Esophagus muscularis mucosa (tissue), 4 donors: ENCODE data around the gene STX3. TPM values are rescaled to one million over a fixed set of nuclear protein-coding genes. Genes with fewer than 3 reads are reported as not detected.
A peak's percentile ranks its signal among the peaks of the same experiment; 100 is the strongest.

Experiments used
- DNase-seq: peaks from one replicate; pipeline ENCODE4 v3.0.0-alpha.2; 2017; ENCODE audit errors: extremely low spot score
- H3K27ac ChIP-seq, 4 donors: fragments of 200-600 bp; sonication (generic); replicated peaks in 1 of 4; 1 replicate in 3 of 4; 2 replicates in 1 of 4; pipeline ENCODE4 v1.5.1; 2016 to 2019; ENCODE audit warnings: mild to moderate bottlenecking in 1 of 4
- H3K27me3 ChIP-seq, 4 donors: fragments of 200-600 bp; sonication (generic); one replicate each; pipeline versions ENCODE4 v1.5.1 to v1.6.0; 2016 to 2019
- H3K36me3 ChIP-seq, 4 donors: fragments of 200-600 bp; sonication (generic); one replicate each; pipeline ENCODE4 v1.5.1; 2016 to 2019
- H3K4me1 ChIP-seq, 4 donors: fragments of 200-600 bp; sonication (generic); one replicate each; pipeline ENCODE4 v1.5.1; 2016 to 2019
- H3K4me3 ChIP-seq, 4 donors: fragments of 200-600 bp; sonication (generic); 1 replicate in 2 of 4; 2 replicates in 2 of 4; pipeline ENCODE4 v1.5.1; 2016 to 2019; ENCODE audit warnings: mild to moderate bottlenecking in 4 of 4, moderate library complexity in 1 of 4
- H3K9me3 ChIP-seq, 4 donors: fragments of 200-600 bp; sonication (generic); 1 replicate in 3 of 4; 2 replicates in 1 of 4; pipeline ENCODE4 v1.5.1; 2016 to 2019
- EP300 ChIP-seq: sonication (generic); formaldehyde crosslinking; IDR thresholded peaks from one replicate; pipeline ENCODE4 v1.6.1; 2017; ENCODE audit warnings: antibody characterized with exemption
- POLR2A ChIP-seq: fragments of 450-650 bp; IDR thresholded peaks from one replicate; pipeline ENCODE4 v1.6.1; 2017; ENCODE audit warnings: antibody characterized with exemption, moderate library complexity, mild to moderate bottlenecking, low read depth
- POLR2AphosphoS5 ChIP-seq, 2 donors: sonication (generic); formaldehyde crosslinking; IDR thresholded peaks; one replicate each; pipeline ENCODE4 v1.6.1; 2017; ENCODE audit warnings: antibody characterized with exemption in 2 of 2
- WGBS: methylation state at CpG from one replicate; pipeline ENCODE4 v1.1.5; 2018; 5-methylcytosine and 5-hydroxymethylcytosine counted together
- intact Hi-C: fragments of 100-400 bp; cut with DNase I; formaldehyde crosslinking; loops from one replicate; pipeline ENCODE4 v1.15.1; 2023
- total RNA-seq, 4 donors: library from RNA; depleted of rRNA; stranded (reverse); fragments of >200 nt; gene quantifications; one replicate each; pipeline versions ENCODE4 v1.1.0 to v1.2.1, GENCODE V29; 2016
- TF ChIP-seq, protein P1 (sequence below), 3 experiments: fragments of 200-600 bp in 2 of 3; fragments of 450-650 bp in 1 of 3; sonication (generic) in 2 of 3; IDR thresholded peaks; one replicate each; pipeline ENCODE4 v1.5.1; 2017 to 2019; ENCODE audit warnings: antibody characterized with exemption in 3 of 3, mild to moderate bottlenecking in 2 of 3, moderate library complexity in 1 of 3

The STX3 gene
- total RNA-seq, 4 donors from 2014 or later, result 16.3 to 24.0 (median 22.3) TPM

DNA sequence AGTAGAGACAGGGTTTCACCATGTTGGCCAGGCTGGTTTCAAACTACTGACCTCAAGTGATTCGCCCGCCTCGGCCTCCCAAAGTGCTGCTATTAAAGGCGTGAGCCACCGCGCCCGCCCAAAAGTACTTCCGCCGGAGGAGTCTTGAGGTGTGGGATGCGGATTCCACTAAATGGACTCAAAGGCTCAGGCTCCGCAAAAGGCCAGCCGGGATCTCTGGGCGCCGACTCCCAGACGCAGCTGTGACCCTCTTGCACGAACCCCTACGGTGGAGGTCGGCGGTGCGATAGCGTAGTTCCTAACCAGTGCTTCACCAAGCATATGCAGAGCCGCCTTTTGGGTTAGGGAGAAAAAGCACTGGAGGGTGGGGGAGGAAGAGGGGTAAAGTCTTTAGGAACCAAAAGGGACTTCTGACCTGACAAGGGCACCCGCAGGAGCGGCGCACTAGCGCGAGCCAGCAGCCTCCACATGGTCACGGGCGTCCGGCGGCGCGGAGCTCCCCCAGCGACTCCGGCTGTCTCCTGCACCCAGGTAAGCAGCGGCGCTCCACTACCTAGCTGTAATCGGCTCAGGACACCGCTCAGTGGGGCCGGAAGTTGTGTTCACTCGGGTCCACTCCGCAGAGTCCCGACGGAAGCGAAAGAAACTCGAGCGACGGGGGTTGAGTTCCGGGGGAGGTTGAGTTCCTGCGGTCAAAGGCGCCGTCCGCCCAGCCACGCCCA lies 55.2 kb downstream of the STX3 start, which contains the start of gene MRPL16:
MRPL16 (minus strand) TSS at position 590 of the 722 bp plus-strand sequence; CDS start at position 470, 120 bp downstream.
- peaks cover 21 to 36% (median 32%) of the 10 kb centered on the region in 4 donors for H3K36me3 ChIP-seq
- no peaks in the 10 kb centered on the region for H3K27me3 ChIP-seq
- intact Hi-C loops, result no loop called here
- DNase-seq, result peak; percentile 95
- no peaks in the 10 kb centered on the region for H3K9me3 ChIP-seq
- 0% methylated on average over 34 of the region's 54 CpGs for WGBS
- peak within 1 kb of the TSS; percentile 80 to 89 (median 84) for H3K4me3 ChIP-seq
- TF ChIP-seq POLR2AphosphoS5 (IDR thresholded peaks at IDR 0.05) (peak; percentile 71 to 79), EP300 (no peak)
- TF ChIP-seq, protein P1, sequence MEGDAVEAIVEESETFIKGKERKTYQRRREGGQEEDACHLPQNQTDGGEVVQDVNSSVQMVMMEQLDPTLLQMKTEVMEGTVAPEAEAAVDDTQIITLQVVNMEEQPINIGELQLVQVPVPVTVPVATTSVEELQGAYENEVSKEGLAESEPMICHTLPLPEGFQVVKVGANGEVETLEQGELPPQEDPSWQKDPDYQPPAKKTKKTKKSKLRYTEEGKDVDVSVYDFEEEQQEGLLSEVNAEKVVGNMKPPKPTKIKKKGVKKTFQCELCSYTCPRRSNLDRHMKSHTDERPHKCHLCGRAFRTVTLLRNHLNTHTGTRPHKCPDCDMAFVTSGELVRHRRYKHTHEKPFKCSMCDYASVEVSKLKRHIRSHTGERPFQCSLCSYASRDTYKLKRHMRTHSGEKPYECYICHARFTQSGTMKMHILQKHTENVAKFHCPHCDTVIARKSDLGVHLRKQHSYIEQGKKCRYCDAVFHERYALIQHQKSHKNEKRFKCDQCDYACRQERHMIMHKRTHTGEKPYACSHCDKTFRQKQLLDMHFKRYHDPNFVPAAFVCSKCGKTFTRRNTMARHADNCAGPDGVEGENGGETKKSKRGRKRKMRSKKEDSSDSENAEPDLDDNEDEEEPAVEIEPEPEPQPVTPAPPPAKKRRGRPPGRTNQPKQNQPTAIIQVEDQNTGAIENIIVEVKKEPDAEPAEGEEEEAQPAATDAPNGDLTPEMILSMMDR (IDR thresholded peaks at IDR 0.05), result peak; percentile 24 to 34 (median 29)
- H3K27ac ChIP-seq, result peak within 1 kb of the TSS; percentile 80 to 86 (median 82)
- H3K4me1 ChIP-seq, result peaks cover 12 to 19% (median 14%) of the 10 kb centered on the region in 4 donors

GRCh38 chr11:59810911-59811259 lies 55.7 kb downstream of the STX3 start:
- H3K4me3 ChIP-seq, result peak overlapping the region; percentile 80 to 89 (median 84)
- peak overlapping the region; percentile 80 to 86 (median 82) for H3K27ac ChIP-seq
- peaks cover 12 to 19% (median 14%) of the 10 kb centered on the region in 4 donors for H3K4me1 ChIP-seq
- no peak for TF ChIP-seq POLR2A
- no peak for TF ChIP-seq POLR2AphosphoS5 (IDR thresholded peaks at IDR 0.05)
- no peak for TF ChIP-seq EP300
- TF ChIP-seq, protein P1 (IDR thresholded peaks at IDR 0.05), result no peak
- no peaks in the 10 kb centered on the region for H3K9me3 ChIP-seq
- 12% methylated on average over 8 of the region's 8 CpGs for WGBS
- peaks cover 21 to 31% (median 27%) of the 10 kb centered on the region in 4 donors for H3K36me3 ChIP-seq
- intact Hi-C loops, result no loop called here
- DNase-seq, result no peak
- no peaks in the 10 kb centered on the region for H3K27me3 ChIP-seq

- H3K36me3 ChIP-seq, result peaks cover 9 to 18% (median 13%) of the 10 kb centered on the region in 4 donors
- no peak for DNase-seq
- H3K4me3 ChIP-seq, result no peak overlapping the region
- no peaks in the 10 kb centered on the region for H3K9me3 ChIP-seq
- TF ChIP-seq, protein P1 (IDR thresholded peaks at IDR 0.05), result no peak
- no peak for TF ChIP-seq EP300
- no peak for TF ChIP-seq POLR2AphosphoS5 (IDR thresholded peaks at IDR 0.05)
- TF ChIP-seq POLR2A, result no peak
- no peak overlapping the region for H3K27ac ChIP-seq
- no peaks in the 10 kb centered on the region for H3K27me3 ChIP-seq
- 94% methylated on average over 2 of the region's 2 CpGs for WGBS
- intact Hi-C loops, result no loop called here
- peaks cover 12 to 19% (median 14%) of the 10 kb centered on the region in 4 donors for H3K4me1 ChIP-seq
Observed at GRCh38 chr11:59812220-59812619, 57.0 kb downstream of the STX3 start.

- Histone ChIP-seq H3K4me3 (no peak overlapping the region), H3K9me3 (no peaks in the 10 kb centered on the region), H3K36me3 (peaks cover 0 to 7% (median 3%) of the 10 kb centered on the region in 4 donors), H3K4me1 (peaks cover 12 to 19% (median 14%) of the 10 kb centered on the region in 4 donors), H3K27ac (no peak overlapping the region), H3K27me3 (no peaks in the 10 kb centered on the region)
- TF ChIP-seq POLR2A (no peak), POLR2AphosphoS5 (IDR thresholded peaks at IDR 0.05) (no peak), EP300 (no peak)
- TF ChIP-seq, protein P1 (IDR thresholded peaks at IDR 0.05), result no peak
- DNase-seq, result no peak
- WGBS, result 100% methylated on average over 1 of the region's 1 CpG
- intact Hi-C loops, result no loop called here
Observed at GRCh38 chr11:59813364-59813763, 58.2 kb downstream of the STX3 start.
